GM13976 (cell line): ENCODE results near the gene DMRT3.

Source experiments
- DNase-seq: peaks from one replicate; pipeline ENCODE4 v3.0.0; 2012; ENCODE audit warnings: low spot score
- in situ Hi-C: fragments of 300-500 bp; cut with MboI; formaldehyde crosslinking; loops from one replicate; pipeline ENCODE4 v1.12.0; 2022; ENCODE audit warnings: low sequenced_read_pairs, mixed read lengths, inconsistent platforms; ENCODE audit not compliant: unreplicated experiment
- TF ChIP-seq, protein P1 (sequence below): IDR thresholded peaks from 2 replicates; pipeline ENCODE4 v1.5.1; 2012; ENCODE audit warnings: borderline replicate concordance, mild to moderate bottlenecking; ENCODE audit not compliant: insufficient read depth; ENCODE audit errors: extremely low read depth, missing control alignments, control extremely low read depth

Gene DMRT3

GRCh38 chr9:1039589-1039988 lies 63.1 kb downstream of the DMRT3 start:
- DNase-seq = no peak
- TF ChIP-seq, protein P1, sequence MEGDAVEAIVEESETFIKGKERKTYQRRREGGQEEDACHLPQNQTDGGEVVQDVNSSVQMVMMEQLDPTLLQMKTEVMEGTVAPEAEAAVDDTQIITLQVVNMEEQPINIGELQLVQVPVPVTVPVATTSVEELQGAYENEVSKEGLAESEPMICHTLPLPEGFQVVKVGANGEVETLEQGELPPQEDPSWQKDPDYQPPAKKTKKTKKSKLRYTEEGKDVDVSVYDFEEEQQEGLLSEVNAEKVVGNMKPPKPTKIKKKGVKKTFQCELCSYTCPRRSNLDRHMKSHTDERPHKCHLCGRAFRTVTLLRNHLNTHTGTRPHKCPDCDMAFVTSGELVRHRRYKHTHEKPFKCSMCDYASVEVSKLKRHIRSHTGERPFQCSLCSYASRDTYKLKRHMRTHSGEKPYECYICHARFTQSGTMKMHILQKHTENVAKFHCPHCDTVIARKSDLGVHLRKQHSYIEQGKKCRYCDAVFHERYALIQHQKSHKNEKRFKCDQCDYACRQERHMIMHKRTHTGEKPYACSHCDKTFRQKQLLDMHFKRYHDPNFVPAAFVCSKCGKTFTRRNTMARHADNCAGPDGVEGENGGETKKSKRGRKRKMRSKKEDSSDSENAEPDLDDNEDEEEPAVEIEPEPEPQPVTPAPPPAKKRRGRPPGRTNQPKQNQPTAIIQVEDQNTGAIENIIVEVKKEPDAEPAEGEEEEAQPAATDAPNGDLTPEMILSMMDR = no peak
- in situ Hi-C loops = loop anchor here (25.0 kb wide), 1 partner anchor 398 kb away; no protein-coding TSS in a partner anchor
